ENCODE measurements around the gene MOGAT1. TPM values are rescaled to one million over a fixed set of nuclear protein-coding genes. Genes with fewer than 3 reads are reported as not detected.

MOGAT1 gene
- not detected for total RNA-seq

GRCh38 chr2:222671259-222672067 is at the start of gene MOGAT1:
MOGAT1 (plus strand) TSS chr2:222671658; CDS start chr2:222671786, 128 bp downstream.
- POLR2A ChIA-PET = no interaction called here
- Mint-ChIP-seq H3K9me3 (no peaks in the 10 kb centered on the region), H3K4me1 (peaks cover 8% of the 10 kb centered on the region), H3K36me3 (ENCODE audit: low read depth) (no peaks in the 10 kb centered on the region), H3K27me3 (peaks cover 64% of the 10 kb centered on the region), H3K27ac (no peak within 1 kb of the TSS), H3K4me3 (peak within 1 kb of the TSS; percentile 39)
- DNase-seq = no peak
- CTCF ChIA-PET = interaction anchor here (0.6 to 1.3 kb wide), 3 partner anchors 16 to 315 kb away, joined by 3 read pairs; no protein-coding TSS in a partner anchor

GRCh38 chr2:222621893-222622292 is 49.6 kb upstream of the MOGAT1 start:
- Mint-ChIP-seq H3K36me3 (ENCODE audit: low read depth) (peaks cover 23% of the 10 kb centered on the region), H3K9me3 (no peaks in the 10 kb centered on the region), H3K4me1 (no peaks in the 10 kb centered on the region), H3K27ac (no peak overlapping the region), H3K27me3 (no peaks in the 10 kb centered on the region), H3K4me3 (no peak overlapping the region)
- ChIA-PET POLR2A (no interaction called here), CTCF (no interaction called here)
- no peak for DNase-seq

GRCh38 chr2:222622910-222623309 is 48.5 kb upstream of the MOGAT1 start:
- Mint-ChIP-seq H3K27me3 (no peaks in the 10 kb centered on the region), H3K27ac (no peak overlapping the region), H3K36me3 (ENCODE audit: low read depth) (peaks cover 30% of the 10 kb centered on the region), H3K4me1 (no peaks in the 10 kb centered on the region), H3K4me3 (no peak overlapping the region), H3K9me3 (no peaks in the 10 kb centered on the region)
- POLR2A ChIA-PET = no interaction called here
- CTCF ChIA-PET = interaction anchor here (1.3 kb wide), 1 partner anchor 15 kb away, joined by 3 read pairs; no protein-coding TSS in a partner anchor
- no peak for DNase-seq

- Mint-ChIP-seq H3K27ac (no peak overlapping the region), H3K9me3 (no peaks in the 10 kb centered on the region), H3K4me3 (no peak overlapping the region), H3K4me1 (no peaks in the 10 kb centered on the region), H3K36me3 (ENCODE audit: low read depth) (peaks cover 26% of the 10 kb centered on the region), H3K27me3 (no peaks in the 10 kb centered on the region)
- no peak for DNase-seq
- POLR2A ChIA-PET = no interaction called here
- CTCF ChIA-PET = interaction anchor here (0.8 to 1.5 kb wide), 3 partner anchors 9 to 306 kb away, joined by 3 to 7 read pairs (median 3); no protein-coding TSS in a partner anchor
These were observed 47.6 kb upstream of the MOGAT1 start for GRCh38 chr2:222623756-222624309.

GRCh38 chr2:222627764-222628163 is 43.7 kb upstream of the MOGAT1 start:
- no peaks in the 10 kb centered on the region for H3K9me3 Mint-ChIP-seq
- DNase-seq = no peak
- H3K36me3 Mint-ChIP-seq (ENCODE audit: low read depth) = peaks cover 35% of the 10 kb centered on the region
- H3K27ac Mint-ChIP-seq = no peak overlapping the region
- no peaks in the 10 kb centered on the region for H3K4me1 Mint-ChIP-seq
- POLR2A ChIA-PET = no interaction called here
- CTCF ChIA-PET = interaction anchor here (2.0 kb wide), 1 partner anchor 13 kb away, joined by 6 read pairs; no protein-coding TSS in a partner anchor
- H3K4me3 Mint-ChIP-seq = no peak overlapping the region
- no peaks in the 10 kb centered on the region for H3K27me3 Mint-ChIP-seq

- no peak for DNase-seq
- POLR2A ChIA-PET = no interaction called here
- H3K27ac Mint-ChIP-seq = no peak overlapping the region
- H3K36me3 Mint-ChIP-seq (ENCODE audit: low read depth) = peaks cover 50% of the 10 kb centered on the region
- no peaks in the 10 kb centered on the region for H3K4me1 Mint-ChIP-seq
- no peaks in the 10 kb centered on the region for H3K9me3 Mint-ChIP-seq
- no peak overlapping the region for H3K4me3 Mint-ChIP-seq
- H3K27me3 Mint-ChIP-seq = no peaks in the 10 kb centered on the region
- CTCF ChIA-PET = no interaction called here
These were observed 36.2 kb upstream of the MOGAT1 start for GRCh38 chr2:222635295-222635694.

- no peaks in the 10 kb centered on the region for H3K9me3 Mint-ChIP-seq
- no peak overlapping the region for H3K27ac Mint-ChIP-seq
- no peaks in the 10 kb centered on the region for H3K4me1 Mint-ChIP-seq
- CTCF ChIA-PET = no interaction called here
- no peak for DNase-seq
- no peak overlapping the region for H3K4me3 Mint-ChIP-seq
- H3K27me3 Mint-ChIP-seq = no peaks in the 10 kb centered on the region
- H3K36me3 Mint-ChIP-seq (ENCODE audit: low read depth) = peaks cover 46% of the 10 kb centered on the region
- POLR2A ChIA-PET = no interaction called here
These were observed 34.4 kb upstream of the MOGAT1 start for GRCh38 chr2:222637067-222637466.

- no peak for DNase-seq
- Mint-ChIP-seq H3K27me3 (no peaks in the 10 kb centered on the region), H3K36me3 (ENCODE audit: low read depth) (peaks cover 58% of the 10 kb centered on the region), H3K4me3 (no peak overlapping the region), H3K4me1 (peaks cover 5% of the 10 kb centered on the region), H3K27ac (no peak overlapping the region), H3K9me3 (no peaks in the 10 kb centered on the region)
- CTCF ChIA-PET = no interaction called here
- POLR2A ChIA-PET = no interaction called here
These were observed 30.1 kb upstream of the MOGAT1 start for GRCh38 chr2:222641336-222641735.

- Mint-ChIP-seq H3K36me3 (ENCODE audit: low read depth) (peaks cover 50% of the 10 kb centered on the region), H3K4me1 (peaks cover 5% of the 10 kb centered on the region), H3K9me3 (no peaks in the 10 kb centered on the region), H3K27me3 (no peaks in the 10 kb centered on the region), H3K27ac (no peak overlapping the region), H3K4me3 (no peak overlapping the region)
- ChIA-PET CTCF (interaction anchor here (0.5 kb wide), 1 partner anchor 302 kb away, joined by 3 read pairs; no protein-coding TSS in a partner anchor), POLR2A (no interaction called here)
- DNase-seq = no peak
These were observed 28.3 kb upstream of the MOGAT1 start for GRCh38 chr2:222643134-222643533.

GRCh38 chr2:222646008-222646407 is 25.4 kb upstream of the MOGAT1 start:
- H3K27ac Mint-ChIP-seq = no peak overlapping the region
- peaks cover 49% of the 10 kb centered on the region for H3K36me3 Mint-ChIP-seq (ENCODE audit: low read depth)
- H3K4me1 Mint-ChIP-seq = peaks cover 12% of the 10 kb centered on the region
- DNase-seq = no peak
- no peaks in the 10 kb centered on the region for H3K9me3 Mint-ChIP-seq
- ChIA-PET CTCF (no interaction called here), POLR2A (no interaction called here)
- H3K4me3 Mint-ChIP-seq = no peak overlapping the region
- no peaks in the 10 kb centered on the region for H3K27me3 Mint-ChIP-seq

GRCh38 chr2:222649801-222650200 is 21.7 kb upstream of the MOGAT1 start:
- CTCF ChIA-PET = interaction anchor here (1.4 kb wide), 1 partner anchor 11 kb away, joined by 3 read pairs; no protein-coding TSS in a partner anchor
- Mint-ChIP-seq H3K9me3 (no peaks in the 10 kb centered on the region), H3K27ac (no peak overlapping the region), H3K4me1 (peaks cover 38% of the 10 kb centered on the region), H3K27me3 (no peaks in the 10 kb centered on the region), H3K4me3 (no peak overlapping the region), H3K36me3 (ENCODE audit: low read depth) (peaks cover 28% of the 10 kb centered on the region)
- no peak for DNase-seq
- POLR2A ChIA-PET = no interaction called here

- no peaks in the 10 kb centered on the region for H3K9me3 Mint-ChIP-seq
- no peak overlapping the region for H3K27ac Mint-ChIP-seq
- no peak overlapping the region for H3K4me3 Mint-ChIP-seq
- no peak for DNase-seq
- ChIA-PET POLR2A (no interaction called here), CTCF (interaction anchor here (0.6 to 1.1 kb wide), 2 partner anchors 334 to 1908 kb away, joined by 4 to 6 read pairs; no protein-coding TSS in a partner anchor)
- peaks cover 15% of the 10 kb centered on the region for H3K36me3 Mint-ChIP-seq (ENCODE audit: low read depth)
- H3K27me3 Mint-ChIP-seq = no peaks in the 10 kb centered on the region
- peaks cover 43% of the 10 kb centered on the region for H3K4me1 Mint-ChIP-seq
These were observed 19.6 kb upstream of the MOGAT1 start for GRCh38 chr2:222651718-222652418.
